H1 (cell line): ENCODE measurements around the gene FBXO46. TPM values are rescaled to one million over a fixed set of nuclear protein-coding genes. Genes with fewer than 3 reads are reported as not detected.
A peak's percentile ranks its signal among the peaks of the same experiment; 100 is the strongest.

Source experiments
- CTCF ChIA-PET: fragments of 300-600 bp; sonication (Branson Sonifier 250); formaldehyde crosslinking; loops from one replicate; lab custom pipeline; 2021; ENCODE audit not compliant: partially characterized antibody; lab: Charles Lee
- POLR2A ChIA-PET: fragments of 300-600 bp; sonication (Branson Sonifier 250); formaldehyde crosslinking; loops from one replicate; lab custom pipeline; 2021; ENCODE audit warnings: inconsistent platforms; ENCODE audit not compliant: partially characterized antibody; lab: Charles Lee
- DNase-seq, 2 experiments: peaks; one replicate each; pipeline versions ENCODE4 v3.0.0 to v3.0.0-alpha.2; 2010 to 2022; ENCODE audit warnings: low spot score in 2 of 2, low read depth in 1 of 2, mixed read lengths in 1 of 2
- FAIRE-seq: peaks from 2 replicates; lab custom pipeline; 2011; peaks lifted over from hg19 to GRCh38; lab: Jason Lieb, UNC
- H2AFZ ChIP-seq: 2 replicates; pipeline ENCODE4 v1.8.1; 2012; ENCODE audit warnings: low read length, inconsistent platforms
- H2AK5ac ChIP-seq: 2 replicates; pipeline ENCODE4 v1.6.1; 2013; ENCODE audit warnings: low read depth, low read length
- H2BK120ac ChIP-seq: replicated peaks from 2 replicates; pipeline ENCODE3; 2013; ENCODE audit warnings: low read depth, low read length, inconsistent platforms
- H2BK12ac ChIP-seq: 2 replicates; pipeline ENCODE4 v1.6.1; 2013; ENCODE audit warnings: low read depth, low read length
- H2BK15ac ChIP-seq: 2 replicates; pipeline ENCODE4 v1.6.1; 2013; ENCODE audit warnings: low read length
- H2BK20ac ChIP-seq: 2 replicates; pipeline ENCODE4 v1.6.1; 2013; ENCODE audit warnings: low read length
- H2BK5ac ChIP-seq: 2 replicates; pipeline ENCODE4 v1.6.1; 2013; ENCODE audit warnings: low read depth, low read length
- H3K14ac ChIP-seq: 2 replicates; pipeline ENCODE4 v1.6.1; 2013; ENCODE audit warnings: inconsistent platforms; ENCODE audit not compliant: insufficient read length
- H3K18ac ChIP-seq: 2 replicates; pipeline ENCODE4 v1.6.1; 2013; ENCODE audit warnings: low read length; ENCODE audit errors: extremely low read depth
- H3K23ac ChIP-seq: 2 replicates; pipeline ENCODE4 v1.6.1; 2013; ENCODE audit warnings: inconsistent platforms; ENCODE audit not compliant: insufficient read length
- H3K23me2 ChIP-seq: 2 replicates; pipeline ENCODE4 v1.6.1; 2013; ENCODE audit warnings: low read depth, low read length
- H3K27ac ChIP-seq: 2 replicates; pipeline ENCODE4 v1.6.1; 2011; ENCODE audit warnings: low read depth, low read length, inconsistent platforms
- H3K27me3 ChIP-seq, 4 experiments: replicated peaks in 1 of 4; 1 replicate in 1 of 4; 2 replicates in 3 of 4; pipeline versions ENCODE4 v1.6.1 to v1.8.1; 2011 to 2013; ENCODE audit warnings: low read length in 3 of 4, mild to moderate bottlenecking in 3 of 4, inconsistent platforms in 2 of 4, mixed read lengths in 2 of 4, moderate library complexity in 1 of 4; ENCODE audit not compliant: control insufficient read depth in 3 of 4, insufficient read depth in 3 of 4; ENCODE audit errors: extremely low read depth in 1 of 4
- H3K36me3 ChIP-seq, 4 experiments: 2 replicates each; pipeline versions ENCODE4 v1.6.1 to v1.8.1; 2011 to 2013; ENCODE audit warnings: mild to moderate bottlenecking in 4 of 4, low read length in 3 of 4, moderate library complexity in 2 of 4, control low read depth in 1 of 4, inconsistent platforms in 1 of 4; ENCODE audit not compliant: insufficient read depth in 4 of 4, control insufficient read depth in 2 of 4
- H3K4ac ChIP-seq: replicated peaks from 2 replicates; pipeline ENCODE3; 2013; ENCODE audit warnings: low read length, low read depth, mixed read lengths, inconsistent platforms; ENCODE audit not compliant: insufficient read length
- H3K4me1 ChIP-seq, 4 experiments: replicated peaks in 1 of 4; 1 replicate in 1 of 4; 2 replicates in 3 of 4; pipeline versions ENCODE4 v1.6.1 to v1.8.1; 2011 to 2013; ENCODE audit warnings: low read length in 3 of 4, inconsistent platforms in 2 of 4, mixed read lengths in 1 of 4; ENCODE audit not compliant: insufficient read depth in 4 of 4, control insufficient read depth in 3 of 4
- H3K4me2 ChIP-seq, 2 experiments: 2 replicates each; pipeline versions ENCODE4 v1.6.1 to v1.8.1; 2011 to 2013; ENCODE audit warnings: low read depth in 2 of 2, low read length in 2 of 2, control low read depth in 1 of 2, inconsistent platforms in 1 of 2, mild to moderate bottlenecking in 1 of 2; ENCODE audit not compliant: insufficient read depth in 1 of 2
- H3K4me3 ChIP-seq, 4 experiments: fragments of 200-600, 300-600 bp in 1 of 4; sonication (generic), shearing (Covaris generic), sonication (Bioruptor Twin) in 1 of 4; 2 replicates each; pipeline versions ENCODE4 v1.5.1 to v1.8.1; 2011 to 2016; ENCODE audit warnings: low read length in 4 of 4, low read depth in 3 of 4, control low read depth in 2 of 4, inconsistent platforms in 2 of 4, mild to moderate bottlenecking in 2 of 4, mixed read lengths in 1 of 4, moderate library complexity in 1 of 4; ENCODE audit not compliant: insufficient read depth in 2 of 4; ENCODE audit errors: extremely low read depth in 1 of 4
- H3K56ac ChIP-seq: replicated peaks from 2 replicates; pipeline ENCODE3; 2013; ENCODE audit warnings: low read depth, mild to moderate bottlenecking, mixed read lengths, low read length, inconsistent platforms; ENCODE audit not compliant: insufficient read length
- H3K79me1 ChIP-seq: 2 replicates; pipeline ENCODE4 v1.6.1; 2013; ENCODE audit warnings: low read depth, low read length, control low read depth
- H3K79me2 ChIP-seq, 2 experiments: 2 replicates each; pipeline versions ENCODE4 v1.6.1 to v1.8.1; 2012 to 2013; ENCODE audit warnings: low read length in 2 of 2, mild to moderate bottlenecking in 2 of 2, inconsistent platforms in 1 of 2; ENCODE audit not compliant: insufficient read depth in 2 of 2, control insufficient read depth in 1 of 2
- H3K9ac ChIP-seq, 4 experiments: replicated peaks in 1 of 4; 1 replicate in 1 of 4; 2 replicates in 3 of 4; pipeline versions ENCODE4 v1.6.1 to v1.8.1; 2011 to 2013; ENCODE audit warnings: low read depth in 3 of 4, low read length in 3 of 4, control low read depth in 2 of 4, mild to moderate bottlenecking in 2 of 4, moderate library complexity in 2 of 4, inconsistent platforms in 1 of 4; ENCODE audit errors: extremely low read depth in 1 of 4
- H3K9me3 ChIP-seq, 2 experiments: 2 replicates each; pipeline versions ENCODE4 v1.6.1 to v1.8.1; 2012 to 2013; ENCODE audit warnings: mild to moderate bottlenecking in 2 of 2, moderate library complexity in 2 of 2, control low read depth in 1 of 2, inconsistent platforms in 1 of 2, low read depth in 1 of 2, low read length in 1 of 2, mixed read lengths in 1 of 2; ENCODE audit not compliant: insufficient read depth in 2 of 2
- H4K20me1 ChIP-seq, 2 experiments: replicated peaks in 1 of 2; 2 replicates each; pipeline versions ENCODE3 to v1.8.1; 2011 to 2013; ENCODE audit warnings: inconsistent platforms in 2 of 2, low read length in 2 of 2, mild to moderate bottlenecking in 1 of 2; ENCODE audit not compliant: insufficient read depth in 2 of 2, control insufficient read depth in 1 of 2
- H4K5ac ChIP-seq: 2 replicates; pipeline ENCODE4 v1.6.1; 2013; ENCODE audit warnings: low read length, low read depth, mixed read lengths, inconsistent platforms; ENCODE audit not compliant: insufficient read length
- H4K8ac ChIP-seq: 2 replicates; pipeline ENCODE4 v1.8.0; 2013; ENCODE audit warnings: mild to moderate bottlenecking, moderate library complexity, low read length, inconsistent platforms; ENCODE audit not compliant: insufficient read depth; ENCODE audit errors: extremely low read depth
- H4K91ac ChIP-seq: replicated peaks from 2 replicates; pipeline ENCODE3; 2013; ENCODE audit warnings: low read length, mixed read lengths, inconsistent platforms; ENCODE audit not compliant: insufficient read length
- BRCA1 ChIP-seq: IDR thresholded peaks from 2 replicates; pipeline ENCODE4 v1.6.1; 2012; ENCODE audit warnings: low read depth, low read length, improper control_type of control experiment
- E2F6 ChIP-seq: IDR thresholded peaks from 2 replicates; pipeline ENCODE4 v1.6.1; 2012; ENCODE audit warnings: inconsistent platforms
- WGBS, 2 experiments: shearing (Covaris generic) in 1 of 2; methylation state at CpG; one replicate each; pipeline versions ENCODE4 v1.1.6 to v1.1.7; 2013 to 2015; ENCODE audit warnings: low lambda C conversion rate in 2 of 2, mixed read lengths in 2 of 2, inconsistent platforms in 1 of 2, low coverage in 1 of 2, missing lambda C conversion rate in 1 of 2; ENCODE audit not compliant: insufficient replicate concordance in 2 of 2, insufficient coverage in 1 of 2, insufficient read length in 1 of 2; ENCODE audit errors: extremely low coverage in 1 of 2, missing lambda C conversion rate in 1 of 2; 5-methylcytosine and 5-hydroxymethylcytosine counted together
- polyA plus RNA-seq, 7 experiments: library from polyadenylated mRNA; depleted of rRNA in 3 of 7; stranded (reverse) in 5 of 7; unstranded in 2 of 7; fragments of >200 nt in 5 of 7; fragments of 200-250 nt in 2 of 7; gene quantifications; 1 replicate in 5 of 7; 2 replicates in 1 of 7; 4 replicates in 1 of 7; pipeline versions ENCODE4 v1.2.1 to v1.2.3, GENCODE V29; 2011 to 2013; ENCODE audit warnings: missing spikeins in 2 of 7, mixed read lengths in 2 of 7
- total RNA-seq: library from RNA; stranded (reverse); fragmentation: NEBNext Ultra II Directional; extraction: Animal tissue kit (Norgen Biotek cat#: 25700); gene quantifications from 2 replicates; pipeline ENCODE4 v1.2.1, GENCODE V29; 2021
- TF ChIP-seq, protein P1 (sequence below): IDR thresholded peaks from 2 replicates; pipeline ENCODE4 v1.6.1; 2012; ENCODE audit warnings: inconsistent platforms

The FBXO46 gene
- total and polyA plus RNA-seq, 2 of the 8 experiments (the other 6 are each of a cell fraction or from before 2014, with no cell fraction given) = 11.2 to 38.9 TPM

DNA sequence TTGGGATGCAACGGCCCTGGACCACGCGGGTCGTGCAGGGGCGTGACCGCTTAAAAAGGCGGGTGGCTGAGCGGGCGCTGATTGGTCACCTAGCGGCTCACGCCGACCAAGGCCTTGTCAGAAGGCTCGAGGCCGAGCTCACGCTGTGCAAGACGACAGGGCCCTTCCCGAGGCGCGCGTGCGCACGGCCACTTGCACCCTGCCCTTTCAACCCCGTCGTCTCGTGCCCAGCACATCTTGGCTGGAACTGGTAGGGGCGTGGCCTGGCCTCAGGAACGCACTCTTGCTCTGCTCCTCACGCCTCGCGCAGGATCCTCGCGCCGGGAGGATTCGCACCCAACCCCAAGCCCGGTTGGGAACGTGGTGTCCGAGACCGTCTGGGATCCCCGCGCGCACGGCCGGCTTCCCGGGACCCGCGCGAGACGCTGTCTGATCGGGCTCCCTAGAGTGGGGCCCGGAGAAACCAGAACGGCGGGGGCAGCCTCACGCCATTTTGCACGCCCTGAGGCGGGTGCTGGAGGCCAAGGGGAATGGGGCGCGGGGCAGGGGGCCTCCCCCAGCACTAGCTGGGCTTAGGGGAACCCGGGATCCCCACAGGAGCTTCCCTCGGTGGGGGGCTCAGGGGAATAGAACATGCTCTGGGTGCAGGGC is 2.6 kb upstream of the FBXO46 start, which contains the start of gene MEIOSIN:
Gene MEIOSIN, plus strand, starts transcription at position 280 of the 651 bp plus-strand sequence. CDS start 1,938 bp downstream, outside the sequence.
- H4K91ac ChIP-seq = no peak within 1 kb of the TSS
- H3K27ac ChIP-seq = no peak within 1 kb of the TSS
- H2AFZ ChIP-seq = no peak within 1 kb of the TSS; the same call in 1 of the 2 replicates
- no peak within 1 kb of the TSS for H2BK15ac ChIP-seq
- no peak within 1 kb of the TSS for H3K4me2 ChIP-seq
- no peaks in the 10 kb centered on the region; a peak in 1 of 7 replicates for H3K27me3 ChIP-seq
- POLR2A ChIA-PET = interaction anchor here (1.0 to 9.1 kb wide), 6 partner anchors 10 to 41 kb away, joined by 3 to 113 read pairs (median 4); partner anchors contain the start of genes QPCTL and SIX5
- CTCF ChIA-PET = interaction anchor here (0.8 to 1.5 kb wide), 5 partner anchors 20 to 66 kb away, joined by 3 to 6 read pairs (median 3); no protein-coding TSS in a partner anchor
- H3K9ac ChIP-seq = no peak within 1 kb of the TSS
- no peaks in the 10 kb centered on the region for H3K9me3 ChIP-seq
- no peak for TF ChIP-seq BRCA1
- peak; percentile 93 for TF ChIP-seq E2F6
- TF ChIP-seq, protein P1, sequence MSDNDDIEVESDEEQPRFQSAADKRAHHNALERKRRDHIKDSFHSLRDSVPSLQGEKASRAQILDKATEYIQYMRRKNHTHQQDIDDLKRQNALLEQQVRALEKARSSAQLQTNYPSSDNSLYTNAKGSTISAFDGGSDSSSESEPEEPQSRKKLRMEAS = peak; percentile 36
- peaks cover 4% of the 10 kb centered on the region; the same call in 1 of the 2 replicates for H3K79me1 ChIP-seq
- H3K23ac ChIP-seq = no peak within 1 kb of the TSS
- no peaks in the 10 kb centered on the region for H3K36me3 ChIP-seq
- peaks cover 4% of the 10 kb centered on the region; the same call in 1 of the 2 replicates for H3K23me2 ChIP-seq
- H2AK5ac ChIP-seq = no peak within 1 kb of the TSS
- peaks cover 0 to 21% of the 10 kb centered on the region in 2 experiments; a peak in 2 of 4 replicates for H3K79me2 ChIP-seq
- 96% methylated on average over 43 of the region's 59 CpGs; no CpG with 5 or more reads in 1 of the 2 experiments for WGBS, 2 experiments
- FAIRE-seq (no peak), DNase-seq (no peak)
- no peak within 1 kb of the TSS for H4K5ac ChIP-seq
- no peak within 1 kb of the TSS for H3K14ac ChIP-seq
- H4K8ac ChIP-seq = peak within 1 kb of the TSS; percentile 62
- peak within 1 kb of the TSS; percentile 91 for H3K4ac ChIP-seq
- no peaks in the 10 kb centered on the region for H4K20me1 ChIP-seq
- H2BK120ac ChIP-seq = no peak within 1 kb of the TSS
- no peak within 1 kb of the TSS for H3K18ac ChIP-seq
- no peak within 1 kb of the TSS for H2BK20ac ChIP-seq
- H2BK5ac ChIP-seq = no peak within 1 kb of the TSS
- H3K4me1 ChIP-seq = peaks cover 0 to 4% (median 3%) of the 10 kb centered on the region in 4 experiments; a peak in 5 of 7 replicates
- peak within 1 kb of the TSS; percentile 84; the same call in 1 of the 2 replicates for H2BK12ac ChIP-seq
- no peak within 1 kb of the TSS for H3K56ac ChIP-seq
- H3K4me3 ChIP-seq = no peak within 1 kb of the TSS
